Heart left ventricle (tissue), 16 donors: ENCODE results near the gene PTPRD. TPM values are rescaled to one million over a fixed set of nuclear protein-coding genes. Genes with fewer than 3 reads are reported as not detected.

Experiments used
- ATAC-seq, 4 donors: fragments of 200-7000 bp; cut with Tn5 transposase; one replicate each; pipeline ENCODE4 v1.9.1; 2020 to 2022; ENCODE audit warnings: moderate library complexity in 4 of 4, mild to moderate bottlenecking in 3 of 4, moderate number of reproducible peaks in 1 of 4
- DNase-seq, 5 donors: peaks; one replicate each; pipeline ENCODE4 v3.0.0-alpha.2; 2020
- H3K27ac ChIP-seq, 12 donors: fragments of 200-600 bp; sonication (generic) in 4 of 12; one replicate each; pipeline versions ENCODE4 v1.5.0 to v1.8.0; 2016 to 2022; ENCODE audit warnings: mild to moderate bottlenecking in 2 of 12
- H3K27me3 ChIP-seq, 9 donors: fragments of 200-600 bp; sonication (generic) in 2 of 9; one replicate each; pipeline versions ENCODE4 v1.5.1 to v1.8.0; 2016 to 2022; ENCODE audit warnings: mild to moderate bottlenecking in 3 of 9
- H3K36me3 ChIP-seq, 9 donors: fragments of 200-600 bp; sonication (generic) in 2 of 9; one replicate each; pipeline versions ENCODE4 v1.5.0 to v1.8.0; 2018 to 2022; ENCODE audit warnings: mild to moderate bottlenecking in 2 of 9
- H3K4me1 ChIP-seq, 12 donors: fragments of 200-600 bp; sonication (generic) in 4 of 12; one replicate each; pipeline versions ENCODE4 v1.5.0 to v1.8.0; 2016 to 2022; ENCODE audit warnings: mild to moderate bottlenecking in 3 of 12
- H3K4me3 ChIP-seq, 12 donors: fragments of 200-600 bp; sonication (generic) in 4 of 12; one replicate each; pipeline versions ENCODE4 v1.5.0 to v1.8.0; 2017 to 2022; ENCODE audit warnings: mild to moderate bottlenecking in 9 of 12, moderate library complexity in 4 of 12
- H3K9me3 ChIP-seq, 12 donors: fragments of 200-600 bp; sonication (generic) in 4 of 12; one replicate each; pipeline versions ENCODE4 v1.5.0 to v1.8.0; 2016 to 2022; ENCODE audit warnings: mild to moderate bottlenecking in 1 of 12
- POLR2A ChIP-seq, 2 donors: fragments of 450-650 bp; IDR thresholded peaks; one replicate each; pipeline ENCODE4 v1.6.1; 2017; ENCODE audit warnings: antibody characterized with exemption in 2 of 2, mild to moderate bottlenecking in 2 of 2, moderate library complexity in 2 of 2
- WGBS, 4 donors: extraction: QIAGEN DNeasy Blood & Tissue Kit in 2 of 4; methylation state at CpG; one replicate each; pipeline versions ENCODE4 v1.1.5 to v1.1.7; 2013 to 2018; 5-methylcytosine and 5-hydroxymethylcytosine counted together
- intact Hi-C, 10 donors: fragments of 100-400 bp; cut with DNase I; formaldehyde crosslinking; loops; one replicate each; pipeline versions ENCODE4 v1.11.1 to v1.14.2; 2022
- polyA plus RNA-seq, 2 donors: library from polyadenylated mRNA; stranded (reverse); fragments of 200-250 nt; gene quantifications; one replicate each; pipeline ENCODE4 v1.2.3, GENCODE V29; 2013
- total RNA-seq, 9 donors: library from RNA; depleted of rRNA in 2 of 9; stranded (reverse); fragments of >200 nt in 2 of 9; fragmentation: NEBNext Ultra II Directional in 3 of 9; extraction: Animal tissue kit (Norgen Biotek cat#: 25700) in 3 of 9; gene quantifications; one replicate each; pipeline versions ENCODE4 v1.1.0 to v1.2.4, GENCODE V29; 2016 to 2023
- TF ChIP-seq, protein P1 (sequence below), 12 donors: fragments of 200-600 bp; sonication (generic) in 4 of 12; IDR thresholded peaks; one replicate each; pipeline versions ENCODE4 v1.5.0 to v1.8.0; 2018 to 2022; ENCODE audit warnings: antibody characterized with exemption in 12 of 12, mild to moderate bottlenecking in 5 of 12
- donor health status: ischemic (EF 13 %, LVEDD 7.1; RV severe dilation, severe dysfunction).
- donor health status: healthy with polysubstance abuse.
- donor health status: DM: no; HTN: yes; CAD: no.
- donor health status: DM: no; HTN: no; CAD: no.
- donor health status: ischemic (EF 25% LVEDD 6.9; RV normal size, moderate dysfunction).
- donor health status: ischemic (EF 25% LVEDD 5.7; RV mildly dilated, moderate dysfunction).
- donor health status: healthy.
- donor health status: DM: yes; HTN: yes; CAD: no.
- donor health status: ischemic (EF 35%, LVEDD 5.7; RV mildly dilated, moderate dysfunction).
- donor health status: nonischemic (EF 11% LVEDD 7.7; RV severe dilation, severe dysfunction).
- donor health status: DM: yes; HTN: yes; CAD: no.
- donor health status: PGD.
- donor health status: ischemic (EF 29% LVEDD 5.4; RV normal size, mild dysfunction).
- donor health status: nonischemic (EF 23%, LVEDD 6.1; RV moderate dilation, normal function).

The PTPRD gene
- total and polyA plus RNA-seq, 11 donors: 1.4 to 25.3 (median 15.1) TPM

DNA sequence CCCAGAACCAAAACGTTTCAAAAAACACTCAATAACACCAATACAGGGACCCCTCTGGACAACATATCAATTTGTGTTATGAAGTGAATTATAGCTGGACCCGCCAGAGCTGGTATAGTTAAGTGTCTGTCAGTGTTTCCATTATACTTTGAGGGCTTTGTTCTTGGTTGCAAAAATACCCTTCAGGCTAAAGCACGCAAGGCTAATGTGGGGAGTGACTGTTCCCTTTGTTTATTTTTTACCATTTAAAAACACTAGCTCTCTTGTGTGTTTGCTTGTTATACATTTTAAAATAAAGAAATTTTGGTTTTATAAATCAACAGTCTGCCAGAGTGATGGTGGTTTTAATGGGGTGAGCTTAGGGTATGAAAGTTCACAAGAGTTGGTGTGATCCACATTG lies 859.5 kb downstream of the PTPRD start:
- intact Hi-C loops: loop anchor here in 1 of 10 donors (10.0 kb wide), 1 partner anchor 68 kb away; no protein-coding TSS in a partner anchor
- 62 to 74% (median 68%) methylated on average over 3 of the region's 3 CpGs for WGBS, 4 donors
- ATAC-seq (no peak), DNase-seq (no peak)
- TF ChIP-seq, protein P1, sequence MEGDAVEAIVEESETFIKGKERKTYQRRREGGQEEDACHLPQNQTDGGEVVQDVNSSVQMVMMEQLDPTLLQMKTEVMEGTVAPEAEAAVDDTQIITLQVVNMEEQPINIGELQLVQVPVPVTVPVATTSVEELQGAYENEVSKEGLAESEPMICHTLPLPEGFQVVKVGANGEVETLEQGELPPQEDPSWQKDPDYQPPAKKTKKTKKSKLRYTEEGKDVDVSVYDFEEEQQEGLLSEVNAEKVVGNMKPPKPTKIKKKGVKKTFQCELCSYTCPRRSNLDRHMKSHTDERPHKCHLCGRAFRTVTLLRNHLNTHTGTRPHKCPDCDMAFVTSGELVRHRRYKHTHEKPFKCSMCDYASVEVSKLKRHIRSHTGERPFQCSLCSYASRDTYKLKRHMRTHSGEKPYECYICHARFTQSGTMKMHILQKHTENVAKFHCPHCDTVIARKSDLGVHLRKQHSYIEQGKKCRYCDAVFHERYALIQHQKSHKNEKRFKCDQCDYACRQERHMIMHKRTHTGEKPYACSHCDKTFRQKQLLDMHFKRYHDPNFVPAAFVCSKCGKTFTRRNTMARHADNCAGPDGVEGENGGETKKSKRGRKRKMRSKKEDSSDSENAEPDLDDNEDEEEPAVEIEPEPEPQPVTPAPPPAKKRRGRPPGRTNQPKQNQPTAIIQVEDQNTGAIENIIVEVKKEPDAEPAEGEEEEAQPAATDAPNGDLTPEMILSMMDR (IDR thresholded peaks at IDR 0.05): no peak
- TF ChIP-seq POLR2A (IDR thresholded peaks at IDR 0.05): no peak
- Histone ChIP-seq H3K4me1 (no peaks in the 10 kb centered on the region), H3K4me3 (no peak overlapping the region), H3K27ac (no peak overlapping the region), H3K36me3 (no peaks in the 10 kb centered on the region), H3K27me3 (no peaks in the 10 kb centered on the region), H3K9me3 (peaks cover 0 to 5% (median 0%) of the 10 kb centered on the region in 12 donors)

DNA sequence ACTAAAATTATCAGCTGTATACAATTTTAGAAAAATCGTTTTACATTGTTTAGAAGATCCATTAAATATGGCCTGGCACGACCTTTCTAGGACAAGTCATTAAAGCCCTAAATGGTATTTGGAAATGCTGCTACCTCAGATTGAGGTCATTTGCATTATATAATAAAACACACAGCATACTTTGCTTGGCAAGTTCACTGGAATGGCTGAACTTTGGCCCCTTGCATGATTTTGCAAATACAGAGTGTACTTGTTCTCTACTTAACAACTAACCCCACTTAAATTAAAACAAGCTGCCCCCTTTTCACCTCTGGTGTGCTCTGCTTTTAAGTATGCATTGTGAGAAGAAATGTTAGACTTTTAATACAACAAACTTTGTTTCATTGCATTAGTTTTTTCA lies 860.1 kb downstream of the PTPRD start:
- Histone ChIP-seq H3K9me3 (peaks cover 0 to 5% (median 0%) of the 10 kb centered on the region in 12 donors), H3K36me3 (no peaks in the 10 kb centered on the region), H3K4me1 (no peaks in the 10 kb centered on the region), H3K27me3 (no peaks in the 10 kb centered on the region), H3K27ac (no peak overlapping the region), H3K4me3 (no peak overlapping the region)
- ATAC-seq (no peak), DNase-seq (no peak)
- no peak for TF ChIP-seq POLR2A (IDR thresholded peaks at IDR 0.05)
- TF ChIP-seq, protein P1 (IDR thresholded peaks at IDR 0.05): no peak
- intact Hi-C loops: loop anchor here in 1 of 10 donors (10.0 kb wide), 1 partner anchor 68 kb away; no protein-coding TSS in a partner anchor
- 53 to 77% (median 66%) methylated on average over 2 of the region's 2 CpGs for WGBS, 4 donors

DNA sequence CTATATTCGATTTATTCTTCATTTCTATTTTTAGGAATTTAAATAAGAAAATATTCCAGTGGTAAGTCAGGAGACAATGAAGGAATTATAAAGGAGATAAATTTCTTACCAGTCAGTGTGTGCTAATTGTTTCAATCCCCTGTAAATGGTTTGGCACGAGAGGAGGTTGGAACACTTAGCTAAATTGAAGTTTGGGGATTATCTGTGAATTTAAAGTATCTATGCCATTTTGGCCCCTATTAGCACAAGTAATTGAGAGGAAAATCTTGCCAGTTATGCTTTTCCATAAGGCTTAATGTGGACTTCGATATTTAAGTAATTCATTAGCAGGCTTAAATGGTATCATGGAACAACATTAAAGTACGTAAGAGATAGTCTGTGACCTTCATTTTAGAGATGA lies 860.8 kb downstream of the PTPRD start:
- H3K4me3 ChIP-seq: no peak overlapping the region
- no peaks in the 10 kb centered on the region for H3K36me3 ChIP-seq
- no peaks in the 10 kb centered on the region for H3K27me3 ChIP-seq
- WGBS, 4 donors: 80 to 86% (median 82%) methylated on average over 4 of the region's 4 CpGs
- no peak overlapping the region for H3K27ac ChIP-seq
- no peaks in the 10 kb centered on the region for H3K4me1 ChIP-seq
- ATAC-seq (no peak), DNase-seq (no peak)
- peaks cover 0 to 5% (median 0%) of the 10 kb centered on the region in 12 donors for H3K9me3 ChIP-seq
- intact Hi-C loops: loop anchor here in 1 of 10 donors (10.0 kb wide), 1 partner anchor 67 kb away; no protein-coding TSS in a partner anchor
- no peak for TF ChIP-seq POLR2A (IDR thresholded peaks at IDR 0.05)
- TF ChIP-seq, protein P1 (IDR thresholded peaks at IDR 0.05): no peak

DNA sequence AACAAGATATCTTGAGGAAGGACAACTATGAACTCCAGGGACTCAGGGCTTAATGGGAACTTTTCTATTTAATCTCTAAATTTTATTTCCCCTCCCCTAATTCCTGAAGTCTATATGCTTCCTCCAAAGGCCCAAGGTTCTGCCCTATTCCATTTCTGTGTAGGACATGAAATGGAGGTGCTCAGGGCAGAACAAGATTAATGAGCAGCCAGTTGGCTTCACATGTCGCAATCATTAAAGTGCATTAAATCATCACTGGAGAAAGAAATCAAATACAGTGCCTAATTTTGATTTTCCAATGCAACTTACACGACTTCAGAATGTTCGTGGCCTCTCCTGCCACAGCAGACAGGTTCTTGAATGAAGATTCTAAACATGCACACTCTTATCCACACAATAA lies 862.1 kb downstream of the PTPRD start:
- 70 to 85% (median 79%) methylated on average over 3 of the region's 3 CpGs for WGBS, 4 donors
- DNase-seq: no peak
- intact Hi-C loops: loop anchor here in 1 of 10 donors (10.0 kb wide), 1 partner anchor 66 kb away; no protein-coding TSS in a partner anchor
- H3K27ac ChIP-seq: no peak overlapping the region
- peaks cover 0 to 5% (median 0%) of the 10 kb centered on the region in 12 donors for H3K9me3 ChIP-seq
- no peaks in the 10 kb centered on the region for H3K27me3 ChIP-seq
- TF ChIP-seq, protein P1 (IDR thresholded peaks at IDR 0.05): no peak
- ATAC-seq: no peak
- no peaks in the 10 kb centered on the region for H3K36me3 ChIP-seq
- H3K4me3 ChIP-seq: no peak overlapping the region
- no peaks in the 10 kb centered on the region for H3K4me1 ChIP-seq
